Right cardiac atrium (tissue), 5 donors: ENCODE data around the gene PSME3. TPM values are rescaled to one million over a fixed set of nuclear protein-coding genes. Genes with fewer than 3 reads are reported as not detected.
A peak's percentile ranks its signal among the peaks of the same experiment; 100 is the strongest.

Experiments
- ATAC-seq, 2 donors: fragments of 200-7000 bp; cut with Tn5 transposase; one replicate each; pipeline versions ENCODE4 v1.8.0 to v1.9.1; 2020; ENCODE audit warnings: moderate library complexity in 2 of 2, mild to moderate bottlenecking in 1 of 2
- DNase-seq, 3 donors: peaks; one replicate each; pipeline ENCODE4 v3.0.0-alpha.2; 2020
- H3K27ac ChIP-seq: one replicate; pipeline ENCODE4 v1.5.1; 2013; ENCODE audit warnings: mild to moderate bottlenecking, low read length, control low read depth, moderate library complexity
- H3K27me3 ChIP-seq: one replicate; pipeline ENCODE4 v1.6.1; 2013; ENCODE audit not compliant: control insufficient read depth, insufficient read depth
- H3K4me1 ChIP-seq: one replicate; pipeline ENCODE4 v1.6.1; 2013; ENCODE audit warnings: low read length; ENCODE audit not compliant: control insufficient read depth, insufficient read depth
- H3K4me3 ChIP-seq: one replicate; pipeline ENCODE4 v1.5.1; 2013; ENCODE audit warnings: low read length, control low read depth
- H3K9me3 ChIP-seq: one replicate; pipeline ENCODE4 v1.6.1; 2013; ENCODE audit warnings: low read length; ENCODE audit not compliant: control insufficient read depth
- WGBS: extraction: QIAGEN DNeasy Blood & Tissue Kit; methylation state at CpG from one replicate; pipeline ENCODE4 v1.1.7; 2013; 5-methylcytosine and 5-hydroxymethylcytosine counted together
- intact Hi-C, 4 donors: fragments of 100-400 bp; cut with DNase I; formaldehyde crosslinking; loops; one replicate each; pipeline versions ENCODE4 v1.11.0 to v1.14.0; 2022 to 2023
- long read RNA-seq, 4 donors: library from polyadenylated mRNA; unstranded; transcript quantifications; one replicate each; pipeline ENCODE4 v2.0.0, GENCODE V29; 2020 to 2021
- polyA plus RNA-seq: library from polyadenylated mRNA; stranded (reverse); fragments of 200-250 nt; gene quantifications from one replicate; pipeline ENCODE4 v1.2.3, GENCODE V29; 2013
- total RNA-seq, 4 donors: library from RNA; stranded (reverse); fragmentation: NEBNext Ultra II Directional; extraction: Animal tissue kit (Norgen Biotek cat#: 25700); gene quantifications; one replicate each; pipeline ENCODE4 v1.2.1, GENCODE V29; 2021
- donor health status: healthy with polysubstance abuse.
- donor health status: DM: no; HTN: yes; CAD: no.
- donor health status: DM: no; HTN: no; CAD: no.
- donor health status: DM: no; HTN: yes; CAD: no; lungs with severe emphysema.
- donor health status: DM: yes; HTN: yes; CAD: no.

The PSME3 gene
- total RNA-seq = 10 to 100 TPM; 61.0 to 82.0 (median 70.1) TPM
- 57.6 TPM for polyA plus RNA-seq
- long read RNA-seq, donor 1, transcript PSME3-210 (11 exons, 998 nt) = major isoform, 76 of 87 reads
- long read RNA-seq, donor 1, partial matches to known transcripts = 2 of 87 reads
- long read RNA-seq, donor 1, other reads (novel, unspliced or antisense) = 9 of 87 reads
- long read RNA-seq, donor 2, transcript PSME3-210 (11 exons, 998 nt) = major isoform, 28 of 31 reads
- long read RNA-seq, donor 2, partial matches to known transcripts = 0 of 31 reads
- long read RNA-seq, donor 2, other reads (novel, unspliced or antisense) = 2 of 31 reads
- long read RNA-seq, donor 3, transcript PSME3-210 (11 exons, 998 nt) = major isoform, 80 of 101 reads
- long read RNA-seq, donor 3, partial matches to known transcripts = 0 of 101 reads
- long read RNA-seq, donor 3, other reads (novel, unspliced or antisense) = 18 of 101 reads
- long read RNA-seq, donor 4, transcript PSME3-210 (11 exons, 998 nt) = major isoform, 22 of 27 reads
- long read RNA-seq, donor 4, partial matches to known transcripts = 1 of 27 reads
- long read RNA-seq, donor 4, other reads (novel, unspliced or antisense) = 3 of 27 reads

- no peaks in the 10 kb centered on the region for H3K4me1 ChIP-seq
- H3K9me3 ChIP-seq = no peaks in the 10 kb centered on the region
- H3K27ac ChIP-seq = peak within 1 kb of the TSS; percentile 89
- under 1% methylated on average over 71 of the region's 71 CpGs for WGBS
- intact Hi-C loops = no loop called here
- peak; percentile 93 to 97 (median 96) for DNase-seq
- H3K27me3 ChIP-seq = no peaks in the 10 kb centered on the region
- peak; percentile 96 for ATAC-seq
- H3K4me3 ChIP-seq = peak within 1 kb of the TSS; percentile 84
Measured at GRCh38 chr17:42832934-42833766, at the start of gene PSME3. Gene PSME3 (plus strand): TSS chr17:42833397. CDS start chr17:42833632, 235 bp downstream.

- Histone ChIP-seq H3K4me3 (no peak overlapping the region), H3K27me3 (no peaks in the 10 kb centered on the region), H3K4me1 (no peaks in the 10 kb centered on the region), H3K27ac (no peak overlapping the region), H3K9me3 (no peaks in the 10 kb centered on the region)
- WGBS = 9% methylated on average over 22 of the region's 22 CpGs
- ATAC-seq (no peak), DNase-seq (no peak)
- intact Hi-C loops = no loop called here
Measured at GRCh38 chr17:42783791-42784138, 49.4 kb upstream of the PSME3 start.

GRCh38 chr17:42784409-42784808 is 48.8 kb upstream of the PSME3 start:
- no peaks in the 10 kb centered on the region for H3K4me1 ChIP-seq
- no peak overlapping the region for H3K4me3 ChIP-seq
- H3K9me3 ChIP-seq = no peaks in the 10 kb centered on the region
- no peak overlapping the region for H3K27ac ChIP-seq
- ATAC-seq = no peak
- peak in 2 of 3 donors; percentile 55 to 67 for DNase-seq
- 16% methylated on average over 25 of the region's 25 CpGs for WGBS
- intact Hi-C loops = no loop called here
- no peaks in the 10 kb centered on the region for H3K27me3 ChIP-seq

GRCh38 chr17:42784811-42785592 is 48.2 kb upstream of the PSME3 start:
- WGBS = 9% methylated on average over 52 of the region's 52 CpGs
- DNase-seq (peak in 1 of 3 donors; percentile 51), ATAC-seq (no peak)
- H3K27ac ChIP-seq = no peak overlapping the region
- intact Hi-C loops = no loop called here
- no peaks in the 10 kb centered on the region for H3K9me3 ChIP-seq
- H3K27me3 ChIP-seq = no peaks in the 10 kb centered on the region
- no peak overlapping the region for H3K4me3 ChIP-seq
- H3K4me1 ChIP-seq = no peaks in the 10 kb centered on the region

DNA sequence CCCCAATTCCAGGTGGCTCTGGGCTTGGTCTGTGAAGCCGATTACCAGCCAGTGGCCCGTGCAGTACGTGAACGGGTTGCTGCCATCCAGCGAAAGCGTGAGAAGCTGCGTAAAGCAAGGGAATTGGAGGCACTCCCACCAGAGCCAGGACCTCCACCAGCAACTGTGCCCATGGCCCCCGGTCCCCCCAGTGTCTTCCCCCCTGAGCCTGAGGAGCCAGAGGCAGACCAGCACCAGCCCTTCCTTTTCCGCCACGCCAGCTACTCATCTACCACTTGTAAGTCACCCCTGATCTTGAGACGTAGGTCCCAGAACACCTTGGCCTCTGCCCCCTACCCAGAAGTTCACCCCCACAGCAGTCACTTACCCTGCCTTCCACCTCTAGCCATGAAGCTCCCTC is 45.9 kb upstream of the PSME3 start:
- Histone ChIP-seq H3K4me3 (no peak overlapping the region), H3K27ac (no peak overlapping the region), H3K9me3 (no peaks in the 10 kb centered on the region), H3K27me3 (no peaks in the 10 kb centered on the region), H3K4me1 (no peaks in the 10 kb centered on the region)
- DNase-seq = no peak
- 86% methylated on average over 11 of the region's 11 CpGs for WGBS
- ATAC-seq = no peak
- intact Hi-C loops = no loop called here

DNA sequence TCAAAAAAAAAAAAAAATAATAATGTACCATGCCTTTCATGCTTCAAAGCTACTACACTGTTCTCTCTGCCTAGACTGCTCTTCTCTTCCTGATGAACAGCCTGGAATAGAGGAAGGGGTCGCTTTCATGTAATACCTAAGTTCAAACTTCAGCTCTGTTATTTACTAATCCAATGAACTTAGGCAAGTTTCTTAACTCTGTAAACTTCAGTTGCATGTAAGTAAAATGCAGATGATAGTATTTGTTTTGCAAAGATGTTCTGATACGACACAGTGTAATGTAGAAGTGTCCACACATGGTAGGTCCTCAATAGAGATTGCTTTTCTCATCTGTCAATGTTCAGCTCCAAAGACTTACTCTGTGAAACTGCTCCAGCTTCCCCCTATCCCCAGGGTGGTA is 41.2 kb upstream of the PSME3 start:
- no peak overlapping the region for H3K4me3 ChIP-seq
- no peaks in the 10 kb centered on the region for H3K9me3 ChIP-seq
- intact Hi-C loops = no loop called here
- H3K27me3 ChIP-seq = no peaks in the 10 kb centered on the region
- ATAC-seq (no peak), DNase-seq (no peak)
- no peaks in the 10 kb centered on the region for H3K4me1 ChIP-seq
- H3K27ac ChIP-seq = no peak overlapping the region
- 64% methylated on average over 2 of the region's 2 CpGs for WGBS

- no peak for ATAC-seq
- intact Hi-C loops = no loop called here
- Histone ChIP-seq H3K4me1 (peaks cover 1% of the 10 kb centered on the region), H3K9me3 (no peaks in the 10 kb centered on the region), H3K4me3 (no peak overlapping the region), H3K27ac (no peak overlapping the region), H3K27me3 (no peaks in the 10 kb centered on the region)
- DNase-seq = no peak
- WGBS = 67% methylated on average over 5 of the region's 5 CpGs
Measured at GRCh38 chr17:42792545-42792944, 40.7 kb upstream of the PSME3 start.

- 66% methylated on average over 4 of the region's 4 CpGs for WGBS
Measured at GRCh38 chr17:42795061-42795460, 38.1 kb upstream of the PSME3 start.

DNA sequence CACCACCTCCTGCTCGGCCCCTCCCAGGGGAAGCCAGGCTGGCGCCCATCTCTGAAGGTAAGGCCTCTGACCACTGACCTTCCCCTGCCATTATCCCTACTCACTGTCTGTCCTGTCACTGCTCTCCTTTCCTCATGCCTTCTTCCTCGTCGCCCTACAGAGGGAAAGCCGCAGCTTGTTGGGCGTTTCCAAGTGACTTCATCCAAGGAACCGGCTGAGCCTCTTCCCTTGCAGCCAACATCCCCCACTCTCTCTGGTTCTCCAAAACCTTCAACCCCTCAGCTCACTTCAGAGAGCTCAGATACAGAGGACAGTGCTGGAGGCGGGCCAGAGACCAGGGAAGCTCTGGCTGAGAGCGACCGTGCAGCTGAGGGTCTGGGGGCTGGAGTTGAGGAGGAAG is 37.7 kb upstream of the PSME3 start:
- WGBS = 83% methylated on average over 10 of the region's 10 CpGs
- H3K27ac ChIP-seq = no peak overlapping the region
- intact Hi-C loops = no loop called here
- H3K9me3 ChIP-seq = no peaks in the 10 kb centered on the region
- peaks cover 5% of the 10 kb centered on the region for H3K4me1 ChIP-seq
- H3K27me3 ChIP-seq = no peaks in the 10 kb centered on the region
- no peak overlapping the region for H3K4me3 ChIP-seq
- DNase-seq (no peak), ATAC-seq (no peak)

More at GRCh38 chr17:42795061-42795460, 38.1 kb upstream of the PSME3 start:
- H3K27me3 ChIP-seq = no peaks in the 10 kb centered on the region
- no peaks in the 10 kb centered on the region for H3K9me3 ChIP-seq
- H3K27ac ChIP-seq = no peak overlapping the region
- ATAC-seq (no peak), DNase-seq (no peak)
- intact Hi-C loops = no loop called here
- H3K4me3 ChIP-seq = no peak overlapping the region
- H3K4me1 ChIP-seq = peaks cover 5% of the 10 kb centered on the region

GRCh38 chr17:42796066-42796758 is 37.0 kb upstream of the PSME3 start:
- ATAC-seq (no peak), DNase-seq (peak in 1 of 3 donors; percentile 51)
- H3K9me3 ChIP-seq = no peaks in the 10 kb centered on the region
- peaks cover 5% of the 10 kb centered on the region for H3K4me1 ChIP-seq
- no peak overlapping the region for H3K4me3 ChIP-seq
- intact Hi-C loops = no loop called here
- H3K27me3 ChIP-seq = no peaks in the 10 kb centered on the region
- H3K27ac ChIP-seq = no peak overlapping the region
- 92% methylated on average over 18 of the region's 18 CpGs for WGBS
